ENCODE data around the gene FKRP.
A peak's percentile ranks its signal among the peaks of the same experiment; 100 is the strongest.
"Not testable (repeated sequence)": the region's sequence is repeated elsewhere in the genome, so short reads cannot be mapped to it uniquely, and the experiment has no call there.

Gene FKRP

GRCh38 chr19:46786236-46787039, 40.6 kb downstream of the FKRP start:
- peak; percentile 87 to 88 for DNase-seq

- DNase-seq = no peak
Measured at GRCh38 chr19:46787040-46787330, 41.1 kb downstream of the FKRP start.

- peak; percentile 58 to 69 for DNase-seq
Measured at GRCh38 chr19:46787331-46788261, 41.7 kb downstream of the FKRP start.

- peak; percentile 99 to 100 for DNase-seq
Measured at GRCh38 chr19:46788262-46788967, 42.6 kb downstream of the FKRP start, which contains the start of gene SLC1A5. Gene SLC1A5 (minus strand): TSS chr19:46788594. CDS start chr19:46787965, 629 bp downstream.

GRCh38 chr19:46788968-46789338, 43.1 kb downstream of the FKRP start:
- no peak for DNase-seq

- no peak for DNase-seq
Measured at GRCh38 chr19:46789371-46789770, 43.5 kb downstream of the FKRP start.

- peak in 1 of 2 experiments; percentile 34 for DNase-seq
Measured at GRCh38 chr19:46791944-46792343, 46.1 kb downstream of the FKRP start.

- DNase-seq = no peak
Measured at GRCh38 chr19:46797881-46798280, 52.0 kb downstream of the FKRP start.

- no peak for DNase-seq
Measured at GRCh38 chr19:46798713-46799112, 52.9 kb downstream of the FKRP start.

- no peak for DNase-seq
Measured at GRCh38 chr19:46802152-46802551, 56.3 kb downstream of the FKRP start.

- no peak for DNase-seq
Measured at GRCh38 chr19:46803555-46803954, 57.7 kb downstream of the FKRP start.

- not testable (repeated sequence) for DNase-seq
Measured at GRCh38 chr19:46804432-46804831, 58.6 kb downstream of the FKRP start.

- DNase-seq = no peak
Measured at GRCh38 chr19:46806656-46807055, 60.8 kb downstream of the FKRP start.
